Fibroblast of lung (primary cell): ENCODE data around the gene PAIP2.

Experiments
- EZH2 ChIP-seq: IDR thresholded peaks from 2 replicates; pipeline ENCODE4 v1.5.1; 2012; ENCODE audit warnings: low read length, control low read depth, mild to moderate bottlenecking; ENCODE audit errors: missing control alignments
- TF ChIP-seq, protein P1 (sequence below), 2 donors: IDR thresholded peaks in 1 of 2; conservative IDR thresholded peaks in 1 of 2; 1 replicate in 1 of 2; 2 replicates in 1 of 2; pipeline ENCODE4 v1.5.1; 2011 to 2012; ENCODE audit warnings: low read length in 2 of 2, control low read depth in 1 of 2, inconsistent platforms in 1 of 2, low read depth in 1 of 2, mild to moderate bottlenecking in 1 of 2

DNA sequence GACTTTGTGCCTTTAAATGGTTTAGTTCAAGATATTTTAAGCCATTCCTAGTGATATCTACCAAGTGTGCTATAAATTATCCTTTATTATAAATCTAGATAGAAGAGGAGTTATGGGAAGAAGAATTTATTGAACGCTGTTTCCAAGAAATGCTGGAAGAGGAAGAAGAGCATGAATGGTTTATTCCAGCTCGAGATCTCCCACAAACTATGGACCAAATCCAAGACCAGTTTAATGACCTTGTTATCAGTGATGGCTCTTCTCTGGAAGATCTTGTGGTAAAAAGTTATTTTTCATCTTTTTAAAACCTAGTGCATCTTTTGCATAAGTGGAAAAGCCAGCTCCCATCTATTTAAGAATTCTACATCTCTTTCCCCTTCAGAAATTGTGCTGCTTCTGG lies 22.8 kb downstream of the PAIP2 start:
- TF ChIP-seq, protein P1, sequence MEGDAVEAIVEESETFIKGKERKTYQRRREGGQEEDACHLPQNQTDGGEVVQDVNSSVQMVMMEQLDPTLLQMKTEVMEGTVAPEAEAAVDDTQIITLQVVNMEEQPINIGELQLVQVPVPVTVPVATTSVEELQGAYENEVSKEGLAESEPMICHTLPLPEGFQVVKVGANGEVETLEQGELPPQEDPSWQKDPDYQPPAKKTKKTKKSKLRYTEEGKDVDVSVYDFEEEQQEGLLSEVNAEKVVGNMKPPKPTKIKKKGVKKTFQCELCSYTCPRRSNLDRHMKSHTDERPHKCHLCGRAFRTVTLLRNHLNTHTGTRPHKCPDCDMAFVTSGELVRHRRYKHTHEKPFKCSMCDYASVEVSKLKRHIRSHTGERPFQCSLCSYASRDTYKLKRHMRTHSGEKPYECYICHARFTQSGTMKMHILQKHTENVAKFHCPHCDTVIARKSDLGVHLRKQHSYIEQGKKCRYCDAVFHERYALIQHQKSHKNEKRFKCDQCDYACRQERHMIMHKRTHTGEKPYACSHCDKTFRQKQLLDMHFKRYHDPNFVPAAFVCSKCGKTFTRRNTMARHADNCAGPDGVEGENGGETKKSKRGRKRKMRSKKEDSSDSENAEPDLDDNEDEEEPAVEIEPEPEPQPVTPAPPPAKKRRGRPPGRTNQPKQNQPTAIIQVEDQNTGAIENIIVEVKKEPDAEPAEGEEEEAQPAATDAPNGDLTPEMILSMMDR (conservative IDR thresholded peaks at IDR 0.05 in 1 of 2, IDR thresholded peaks at IDR 0.05 in 1 of 2; ENCODE audit: low read depth in 1 of 2, low read length in 2 of 2): no peak
- no peak for TF ChIP-seq EZH2
